NT2/D1 (cell line): ENCODE results near the gene SREBF1.

ENCODE experiments used
- DNase-seq: peaks from one replicate; pipeline ENCODE4 v3.0.0-alpha.2; 2011; ENCODE audit warnings: low read depth, low spot score
- H3K27me3 ChIP-seq: 2 replicates; pipeline ENCODE4 v1.6.0; 2011; ENCODE audit warnings: mild to moderate bottlenecking; ENCODE audit not compliant: insufficient read length, insufficient read depth
- H3K36me3 ChIP-seq: 2 replicates; pipeline ENCODE4 v1.6.1; 2011; ENCODE audit warnings: mild to moderate bottlenecking, low read length, mixed read lengths; ENCODE audit not compliant: insufficient read depth, insufficient read length
- H3K4me1 ChIP-seq: 2 replicates; pipeline ENCODE4 v1.5.1; 2011; ENCODE audit not compliant: insufficient read depth, insufficient read length
- H3K4me3 ChIP-seq: 2 replicates; pipeline ENCODE4 v1.5.1; 2011; ENCODE audit warnings: low read depth; ENCODE audit not compliant: insufficient read length
- H3K9ac ChIP-seq: 2 replicates; pipeline ENCODE4 v1.6.0; 2011; ENCODE audit warnings: low read depth; ENCODE audit not compliant: insufficient read length
- H3K9me3 ChIP-seq: 2 replicates; pipeline ENCODE4 v1.5.1; 2011; ENCODE audit warnings: mild to moderate bottlenecking, low read length; ENCODE audit not compliant: insufficient read depth
- SUZ12 ChIP-seq: IDR thresholded peaks from 2 replicates; pipeline ENCODE4 v1.6.1; 2011; ENCODE audit not compliant: insufficient read length, insufficient read depth; ENCODE audit errors: extremely low read depth
- YY1 ChIP-seq: IDR thresholded peaks from 2 replicates; pipeline ENCODE4 v1.6.1; 2011; ENCODE audit not compliant: insufficient read length, insufficient read depth
- ZNF274 ChIP-seq: IDR thresholded peaks from 2 replicates; pipeline ENCODE4 v1.6.1; 2011; ENCODE audit warnings: mild to moderate bottlenecking, low read depth, low read length

SREBF1 gene

GRCh38 chr17:17806035-17806434, 30.8 kb downstream of the SREBF1 start:
- DNase-seq, result no peak
- H3K9ac ChIP-seq, result no peak overlapping the region
- H3K4me3 ChIP-seq, result no peak overlapping the region
- no peaks in the 10 kb centered on the region for H3K27me3 ChIP-seq
- TF ChIP-seq SUZ12 (no peak), YY1 (no peak), ZNF274 (no peak)
- H3K9me3 ChIP-seq, result no peaks in the 10 kb centered on the region
- peaks cover 26% of the 10 kb centered on the region for H3K36me3 ChIP-seq
- H3K4me1 ChIP-seq, result peaks cover 8% of the 10 kb centered on the region

GRCh38 chr17:17805575-17805974, 31.2 kb downstream of the SREBF1 start:
- TF ChIP-seq ZNF274 (no peak), SUZ12 (no peak), YY1 (no peak)
- Histone ChIP-seq H3K9ac (no peak overlapping the region), H3K27me3 (no peaks in the 10 kb centered on the region), H3K4me3 (no peak overlapping the region), H3K4me1 (peaks cover 10% of the 10 kb centered on the region), H3K36me3 (peaks cover 26% of the 10 kb centered on the region), H3K9me3 (no peaks in the 10 kb centered on the region)
- no peak for DNase-seq

- Histone ChIP-seq H3K4me3 (no peak overlapping the region), H3K27me3 (no peaks in the 10 kb centered on the region), H3K36me3 (peaks cover 30% of the 10 kb centered on the region), H3K9ac (no peak overlapping the region), H3K4me1 (peaks cover 19% of the 10 kb centered on the region), H3K9me3 (no peaks in the 10 kb centered on the region)
- TF ChIP-seq ZNF274 (no peak), YY1 (no peak), SUZ12 (no peak)
- DNase-seq, result no peak
These were observed 32.8 kb downstream of the SREBF1 start for GRCh38 chr17:17804007-17804406.

GRCh38 chr17:17801800-17802481, 34.8 kb downstream of the SREBF1 start:
- no peaks in the 10 kb centered on the region for H3K27me3 ChIP-seq
- no peak for DNase-seq
- H3K9me3 ChIP-seq, result no peaks in the 10 kb centered on the region
- H3K4me3 ChIP-seq, result no peak overlapping the region
- TF ChIP-seq SUZ12 (no peak), ZNF274 (no peak), YY1 (no peak)
- H3K9ac ChIP-seq, result peak overlapping the region; percentile 32
- peaks cover 19% of the 10 kb centered on the region for H3K4me1 ChIP-seq
- H3K36me3 ChIP-seq, result peaks cover 45% of the 10 kb centered on the region

GRCh38 chr17:17800504-17801021, 36.2 kb downstream of the SREBF1 start:
- Histone ChIP-seq H3K4me3 (no peak overlapping the region), H3K9ac (no peak overlapping the region), H3K36me3 (peaks cover 45% of the 10 kb centered on the region), H3K9me3 (no peaks in the 10 kb centered on the region), H3K4me1 (peaks cover 19% of the 10 kb centered on the region), H3K27me3 (no peaks in the 10 kb centered on the region)
- TF ChIP-seq YY1, result no peak
- no peak for TF ChIP-seq SUZ12
- TF ChIP-seq ZNF274, result no peak
- no peak for DNase-seq

- H3K4me3 ChIP-seq, result no peak overlapping the region
- peaks cover 55% of the 10 kb centered on the region for H3K36me3 ChIP-seq
- peaks cover 19% of the 10 kb centered on the region for H3K4me1 ChIP-seq
- H3K9me3 ChIP-seq, result no peaks in the 10 kb centered on the region
- TF ChIP-seq SUZ12 (no peak), YY1 (no peak), ZNF274 (no peak)
- no peaks in the 10 kb centered on the region for H3K27me3 ChIP-seq
- DNase-seq, result no peak
- no peak overlapping the region for H3K9ac ChIP-seq
These were observed 38.1 kb downstream of the SREBF1 start for GRCh38 chr17:17798573-17799255.

GRCh38 chr17:17798010-17798556, 38.7 kb downstream of the SREBF1 start:
- no peak for TF ChIP-seq SUZ12
- TF ChIP-seq ZNF274, result no peak
- TF ChIP-seq YY1, result no peak
- H3K9ac ChIP-seq, result no peak overlapping the region
- H3K4me1 ChIP-seq, result peaks cover 23% of the 10 kb centered on the region
- no peaks in the 10 kb centered on the region for H3K27me3 ChIP-seq
- no peaks in the 10 kb centered on the region for H3K9me3 ChIP-seq
- DNase-seq, result no peak
- peaks cover 55% of the 10 kb centered on the region for H3K36me3 ChIP-seq
- H3K4me3 ChIP-seq, result no peak overlapping the region
